SK-MEL-5 (cell line): ENCODE data around the gene OTOF. TPM values are rescaled to one million over a fixed set of nuclear protein-coding genes. Genes with fewer than 3 reads are reported as not detected.

Source experiments
- DNase-seq: peaks from one replicate; pipeline ENCODE4 v3.0.0-alpha.2; 2016; ENCODE audit warnings: low read depth, low spot score
- in situ Hi-C: cut with HindIII; loops from 2 replicates; pipeline ENCODE4 v1.10.0; 2016; ENCODE audit warnings: low sequenced_read_pairs, high pct_unique_total_duplicates, low pct_unique_long_range_greater_than_20kb
- total RNA-seq: library from RNA; depleted of rRNA; stranded (reverse); fragments of >200 nt; shearing (Covaris generic); gene quantifications from 2 replicates; pipeline ENCODE4 v1.2.3, GENCODE V29; 2014

Gene OTOF
- total RNA-seq, 1 experiment from 2014 or later, result not detected

DNA sequence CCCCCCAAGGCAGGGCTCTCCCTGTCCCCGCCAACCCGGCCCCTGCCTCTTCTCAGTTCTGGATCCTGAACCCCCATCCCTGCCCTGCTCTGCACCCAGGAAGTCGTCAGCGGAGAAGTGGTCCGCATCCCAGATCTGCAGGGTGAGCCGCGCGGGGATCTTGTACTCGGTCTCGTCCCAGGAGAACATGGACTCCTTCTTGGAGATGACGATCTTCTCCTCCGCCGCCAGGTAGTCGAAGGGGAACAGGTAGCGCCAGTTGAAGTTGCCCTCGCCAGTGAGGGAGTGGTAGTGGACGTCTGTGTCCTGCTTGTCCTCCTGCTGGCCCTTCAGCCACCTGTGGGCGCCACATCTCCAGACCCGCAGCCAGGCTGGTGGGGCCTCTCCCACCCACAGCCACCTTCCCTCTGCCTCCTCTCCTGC is 16.3 kb downstream of the OTOF start:
- in situ Hi-C loops, result no loop called here
- DNase-seq, result no peak

- in situ Hi-C loops, result no loop called here
- no peak for DNase-seq
Observed at GRCh38 chr2:26460613-26461031, 17.3 kb downstream of the OTOF start.

- in situ Hi-C loops, result no loop called here
- DNase-seq, result peak; percentile 64
Observed at GRCh38 chr2:26459991-26460612, 17.8 kb downstream of the OTOF start.

GRCh38 chr2:26458365-26459042 is 19.4 kb downstream of the OTOF start:
- in situ Hi-C loops, result no loop called here
- no peak for DNase-seq

GRCh38 chr2:26457695-26458364 is 20.1 kb downstream of the OTOF start:
- DNase-seq, result no peak
- in situ Hi-C loops, result no loop called here

GRCh38 chr2:26457251-26457666 is 20.7 kb downstream of the OTOF start:
- in situ Hi-C loops, result no loop called here
- no peak for DNase-seq

DNA sequence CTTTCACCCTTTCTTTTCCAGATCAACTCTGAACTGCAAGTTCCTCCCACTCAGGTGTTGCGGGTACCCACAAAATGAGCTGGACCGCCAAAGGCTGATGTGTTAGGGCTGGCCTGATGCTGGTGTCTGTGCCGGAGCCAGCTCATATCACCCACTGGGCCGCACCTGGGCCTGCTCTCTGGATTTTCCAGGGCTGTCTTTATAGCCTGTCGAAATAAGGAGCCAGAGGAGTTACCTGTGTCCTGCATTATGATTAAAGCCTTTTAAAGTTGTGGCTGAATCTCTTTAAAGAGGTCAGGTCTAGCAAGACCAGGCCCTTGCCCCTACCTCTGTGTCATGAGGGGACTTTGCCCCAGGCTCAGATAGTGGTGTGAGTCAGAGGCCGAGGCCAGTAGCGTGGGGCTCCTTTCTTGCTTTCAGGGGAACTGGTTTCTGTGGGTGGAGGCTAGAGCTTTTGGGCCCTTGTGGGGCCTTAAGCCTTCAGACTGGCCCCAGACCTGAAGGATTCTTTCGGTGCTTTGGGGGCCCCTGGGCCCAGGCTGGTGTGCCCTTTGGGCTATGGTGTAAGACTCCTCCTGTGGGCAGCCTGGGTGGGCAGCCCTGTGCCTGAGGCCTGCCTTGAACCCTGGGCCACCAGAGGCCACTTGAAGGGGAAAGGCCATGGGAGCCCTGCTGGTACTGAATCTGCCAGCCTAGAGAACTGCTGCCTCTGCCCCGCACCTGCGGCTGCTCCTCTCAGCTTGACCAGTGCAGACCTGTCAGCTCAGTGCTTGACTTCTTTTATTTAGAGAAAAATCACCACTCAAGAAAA is 21.3 kb downstream of the OTOF start:
- DNase-seq, result no peak
- in situ Hi-C loops, result no loop called here

DNA sequence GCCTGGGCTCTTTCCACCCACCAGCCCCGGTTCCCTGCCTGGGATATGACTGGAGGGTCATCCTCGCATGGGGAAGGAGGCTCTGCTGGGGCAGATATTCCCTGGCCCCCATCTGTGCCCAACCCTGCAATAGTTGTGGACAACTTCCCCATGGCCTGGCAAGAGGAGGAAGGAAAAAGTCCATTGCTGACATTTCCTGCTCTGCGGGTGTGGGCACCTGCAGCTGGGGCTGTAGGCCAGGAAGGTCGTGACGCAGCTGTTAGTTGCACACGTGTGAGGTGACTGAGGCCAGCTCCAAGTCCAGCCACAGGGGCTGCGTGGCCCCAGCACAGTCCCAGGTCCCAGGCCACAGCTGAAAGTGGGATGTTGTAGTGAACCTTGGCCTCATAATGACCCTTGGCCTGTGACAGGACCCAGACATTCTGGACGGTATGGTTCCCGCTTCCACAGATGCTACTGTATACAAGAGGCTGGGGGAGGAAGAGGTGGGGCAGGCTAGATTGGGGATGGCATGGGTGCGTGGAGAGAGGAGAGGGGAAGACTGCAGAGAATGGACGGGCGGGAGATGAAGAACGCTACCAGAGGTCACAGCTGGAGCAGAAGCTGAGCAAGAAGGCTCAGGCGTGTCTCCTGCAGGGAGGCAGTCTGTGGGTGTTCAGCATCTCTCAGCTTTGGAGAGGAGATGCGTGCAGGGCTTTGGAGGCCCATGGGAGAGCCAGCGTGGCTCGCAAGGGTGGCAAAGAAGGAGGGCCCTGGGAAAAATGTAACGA is 22.1 kb downstream of the OTOF start:
- DNase-seq, result no peak
- in situ Hi-C loops, result no loop called here

GRCh38 chr2:26455037-26455669 is 22.8 kb downstream of the OTOF start:
- in situ Hi-C loops, result no loop called here
- no peak for DNase-seq

- in situ Hi-C loops, result no loop called here
- DNase-seq, result no peak
Observed at GRCh38 chr2:26454561-26455001, 23.3 kb downstream of the OTOF start.

GRCh38 chr2:26453421-26454329 is 24.2 kb downstream of the OTOF start:
- DNase-seq, result no peak
- in situ Hi-C loops, result no loop called here

DNA sequence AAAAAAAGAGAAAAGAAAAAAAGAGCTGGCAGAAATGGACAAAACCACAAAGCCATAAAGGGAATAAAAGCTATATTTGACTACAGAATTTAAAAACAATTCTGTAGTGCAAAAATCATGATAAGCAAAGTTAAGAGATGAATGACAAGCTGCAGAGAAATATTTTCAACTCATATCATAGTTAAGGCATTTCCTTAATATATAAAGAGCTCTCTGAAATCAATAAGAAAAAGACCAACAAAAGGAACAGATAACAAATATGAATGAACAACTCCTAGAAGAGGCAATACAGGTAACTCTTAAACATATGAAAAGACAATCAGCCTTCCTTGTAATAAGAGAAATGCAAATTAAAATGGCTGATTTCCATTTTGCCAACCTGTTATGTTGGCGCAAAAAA is 26.2 kb downstream of the OTOF start:
- in situ Hi-C loops, result no loop called here
- DNase-seq, result no peak

GRCh38 chr2:26450031-26450635 is 27.8 kb downstream of the OTOF start:
- in situ Hi-C loops, result no loop called here
- DNase-seq, result no peak

DNA sequence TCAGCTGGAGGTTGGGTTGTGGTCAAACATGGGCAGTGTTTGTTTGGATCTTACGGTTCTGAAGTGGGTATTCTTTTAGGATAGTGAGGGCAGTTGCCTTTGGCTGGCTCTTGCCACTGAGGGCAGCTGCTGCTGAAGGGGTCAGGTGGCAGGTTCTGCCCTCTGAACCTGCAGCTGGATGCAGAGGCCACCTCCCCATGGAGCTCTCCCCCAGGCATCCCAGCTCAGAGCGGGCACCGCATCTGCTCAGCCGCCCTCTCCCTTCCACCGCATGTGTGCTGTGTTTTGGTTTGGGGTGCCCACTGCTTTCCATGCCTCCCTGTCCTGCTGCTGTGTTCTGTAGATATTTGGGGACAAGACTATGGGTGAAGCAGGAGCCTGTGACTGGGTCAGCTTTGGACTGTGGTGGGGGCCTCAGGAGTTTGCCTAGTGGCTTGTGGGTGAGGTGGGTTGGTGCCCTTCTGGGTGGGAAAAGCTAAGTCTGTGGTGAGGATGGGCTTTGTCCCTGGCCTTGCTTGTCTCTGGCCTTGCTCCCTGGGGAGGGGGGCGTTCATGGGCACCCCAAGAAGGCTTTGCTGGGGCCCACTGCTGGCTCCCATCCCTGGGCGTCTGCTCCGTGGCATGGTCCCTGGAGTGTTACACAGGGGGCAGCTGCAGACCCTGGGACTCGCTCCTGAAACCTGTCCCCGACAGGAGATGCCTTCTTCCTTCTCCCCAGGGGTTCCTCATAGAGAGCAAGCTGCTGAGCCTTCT is 28.5 kb downstream of the OTOF start:
- in situ Hi-C loops, result no loop called here
- DNase-seq, result no peak

- no peak for DNase-seq
- in situ Hi-C loops, result no loop called here
Observed at GRCh38 chr2:26448651-26449050, 29.3 kb downstream of the OTOF start.
